Hepatocyte (in vitro differentiated cells): Measurements from ENCODE around the gene BUD13. TPM values are rescaled to one million over a fixed set of nuclear protein-coding genes. Genes with fewer than 3 reads are reported as not detected.

Source experiments
- DNase-seq: peaks from one replicate; pipeline ENCODE4 v3.0.0-alpha.2; 2016; ENCODE audit warnings: low spot score
- H2AFZ ChIP-seq: fragments of 200-600 bp; sonication (generic); 2 replicates; pipeline ENCODE4 v1.6.0; 2016; ENCODE audit warnings: antibody characterized with exemption, mild to moderate bottlenecking
- H3K27ac ChIP-seq: fragments of 200-600 bp; sonication (generic); 2 replicates; pipeline ENCODE4 v1.5.1; 2016; ENCODE audit warnings: mild to moderate bottlenecking
- H3K27me3 ChIP-seq: fragments of 200-600 bp; sonication (generic); 2 replicates; pipeline ENCODE4 v1.6.1; 2016
- H3K36me3 ChIP-seq: fragments of 200-600 bp; sonication (generic); replicated peaks from 2 replicates; pipeline ENCODE4 v1.5.1; 2016; ENCODE audit warnings: low read depth; ENCODE audit not compliant: insufficient read depth
- H3K4me1 ChIP-seq: fragments of 200-600 bp; sonication (generic); 2 replicates; pipeline ENCODE4 v1.5.1; 2016; ENCODE audit warnings: mild to moderate bottlenecking, moderate library complexity; ENCODE audit not compliant: insufficient read depth
- H3K4me2 ChIP-seq: fragments of 200-600 bp; sonication (generic); 2 replicates; pipeline ENCODE4 v1.6.0; 2016
- H3K4me3 ChIP-seq: fragments of 200-600 bp; sonication (generic); 2 replicates; pipeline ENCODE4 v1.5.1; 2016; ENCODE audit warnings: mild to moderate bottlenecking
- H3K79me2 ChIP-seq: fragments of 200-600 bp; sonication (generic); 2 replicates; pipeline ENCODE4 v1.6.0; 2017; ENCODE audit warnings: mild to moderate bottlenecking
- H3K9me2 ChIP-seq: fragments of 200-600 bp; sonication (generic); replicated peaks from 2 replicates; pipeline ENCODE4 v1.6.0; 2017; ENCODE audit warnings: mild to moderate bottlenecking; ENCODE audit not compliant: insufficient read depth
- H3K9me3 ChIP-seq: fragments of 200-600 bp; sonication (generic); 2 replicates; pipeline ENCODE4 v1.5.1; 2016; ENCODE audit warnings: low read depth, mild to moderate bottlenecking
- H4K20me1 ChIP-seq: fragments of 200-600 bp; sonication (generic); 2 replicates; pipeline ENCODE4 v1.6.0; 2016; ENCODE audit warnings: mild to moderate bottlenecking; ENCODE audit not compliant: insufficient read depth, poor library complexity, severe bottlenecking
- EZH2 ChIP-seq: fragments of 200-600 bp; sonication (generic); IDR thresholded peaks from 2 replicates; pipeline ENCODE4 v1.6.1; 2016; ENCODE audit warnings: antibody characterized with exemption, mild to moderate bottlenecking, borderline replicate concordance
- EZH2phosphoT487 ChIP-seq: fragments of 200-600 bp; sonication (generic); IDR thresholded peaks from one replicate; pipeline ENCODE4 v1.6.1; 2018; ENCODE audit warnings: antibody characterized with exemption, mild to moderate bottlenecking, low read depth, moderate library complexity; ENCODE audit not compliant: unreplicated experiment, severe bottlenecking
- WGBS: methylation state at CpG from one replicate; pipeline ENCODE4 v1.1.6; 2016; ENCODE audit warnings: low lambda C conversion rate; ENCODE audit errors: missing lambda C conversion rate; 5-methylcytosine and 5-hydroxymethylcytosine counted together
- polyA plus RNA-seq: library from polyadenylated mRNA; unstranded; fragments of >200 nt; fragmentation: Nextera tagmentation; extraction: Ambion mirVana; gene quantifications from 2 replicates; pipeline ENCODE4 v1.2.1, GENCODE V29; 2016
- total RNA-seq: library from RNA; depleted of rRNA; stranded (reverse); fragments of >200 nt; gene quantifications from 2 replicates; pipeline ENCODE4 v1.2.3, GENCODE V29; 2014
- TF ChIP-seq, protein P1 (sequence below): fragments of 200-600 bp; sonication (generic); IDR thresholded peaks from 2 replicates; pipeline ENCODE4 v1.5.1; 2016; ENCODE audit warnings: antibody characterized with exemption, mild to moderate bottlenecking; ENCODE audit not compliant: poor library complexity

Gene BUD13
- total and polyA plus RNA-seq, 2 experiments from 2014 or later: 11.1 to 12.6 TPM

DNA sequence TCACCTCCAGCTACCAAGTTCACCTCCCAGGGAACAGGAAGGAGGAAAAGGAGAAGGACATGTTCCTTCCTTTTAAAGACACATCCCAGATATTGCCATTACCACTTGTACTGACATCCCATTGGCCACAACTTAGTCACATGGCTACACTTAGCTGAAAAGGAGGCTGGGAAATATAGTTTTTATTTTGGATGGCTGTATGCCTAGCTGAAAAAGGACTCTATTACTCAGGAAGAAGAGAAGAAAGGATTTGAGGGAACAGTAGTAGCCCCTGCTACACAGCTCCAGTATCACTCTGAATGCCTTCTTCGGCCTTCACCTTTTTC, 20.9 kb upstream of the BUD13 start:
- 100% methylated on average over 1 of the region's 1 CpG for WGBS
- DNase-seq: no peak
- no peaks in the 10 kb centered on the region for H4K20me1 ChIP-seq
- H3K4me3 ChIP-seq: no peak overlapping the region
- no peaks in the 10 kb centered on the region for H3K9me3 ChIP-seq
- H3K27me3 ChIP-seq: no peaks in the 10 kb centered on the region
- H3K4me1 ChIP-seq: peaks cover 2% of the 10 kb centered on the region
- H2AFZ ChIP-seq: peak overlapping the region; percentile 26
- no peak overlapping the region for H3K27ac ChIP-seq
- no peak overlapping the region for H3K4me2 ChIP-seq
- H3K36me3 ChIP-seq: no peaks in the 10 kb centered on the region
- no peaks in the 10 kb centered on the region for H3K79me2 ChIP-seq
- no peaks in the 10 kb centered on the region for H3K9me2 ChIP-seq
- TF ChIP-seq EZH2 (no peak), EZH2phosphoT487 (no peak)
- TF ChIP-seq, protein P1, sequence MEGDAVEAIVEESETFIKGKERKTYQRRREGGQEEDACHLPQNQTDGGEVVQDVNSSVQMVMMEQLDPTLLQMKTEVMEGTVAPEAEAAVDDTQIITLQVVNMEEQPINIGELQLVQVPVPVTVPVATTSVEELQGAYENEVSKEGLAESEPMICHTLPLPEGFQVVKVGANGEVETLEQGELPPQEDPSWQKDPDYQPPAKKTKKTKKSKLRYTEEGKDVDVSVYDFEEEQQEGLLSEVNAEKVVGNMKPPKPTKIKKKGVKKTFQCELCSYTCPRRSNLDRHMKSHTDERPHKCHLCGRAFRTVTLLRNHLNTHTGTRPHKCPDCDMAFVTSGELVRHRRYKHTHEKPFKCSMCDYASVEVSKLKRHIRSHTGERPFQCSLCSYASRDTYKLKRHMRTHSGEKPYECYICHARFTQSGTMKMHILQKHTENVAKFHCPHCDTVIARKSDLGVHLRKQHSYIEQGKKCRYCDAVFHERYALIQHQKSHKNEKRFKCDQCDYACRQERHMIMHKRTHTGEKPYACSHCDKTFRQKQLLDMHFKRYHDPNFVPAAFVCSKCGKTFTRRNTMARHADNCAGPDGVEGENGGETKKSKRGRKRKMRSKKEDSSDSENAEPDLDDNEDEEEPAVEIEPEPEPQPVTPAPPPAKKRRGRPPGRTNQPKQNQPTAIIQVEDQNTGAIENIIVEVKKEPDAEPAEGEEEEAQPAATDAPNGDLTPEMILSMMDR: no peak

DNA sequence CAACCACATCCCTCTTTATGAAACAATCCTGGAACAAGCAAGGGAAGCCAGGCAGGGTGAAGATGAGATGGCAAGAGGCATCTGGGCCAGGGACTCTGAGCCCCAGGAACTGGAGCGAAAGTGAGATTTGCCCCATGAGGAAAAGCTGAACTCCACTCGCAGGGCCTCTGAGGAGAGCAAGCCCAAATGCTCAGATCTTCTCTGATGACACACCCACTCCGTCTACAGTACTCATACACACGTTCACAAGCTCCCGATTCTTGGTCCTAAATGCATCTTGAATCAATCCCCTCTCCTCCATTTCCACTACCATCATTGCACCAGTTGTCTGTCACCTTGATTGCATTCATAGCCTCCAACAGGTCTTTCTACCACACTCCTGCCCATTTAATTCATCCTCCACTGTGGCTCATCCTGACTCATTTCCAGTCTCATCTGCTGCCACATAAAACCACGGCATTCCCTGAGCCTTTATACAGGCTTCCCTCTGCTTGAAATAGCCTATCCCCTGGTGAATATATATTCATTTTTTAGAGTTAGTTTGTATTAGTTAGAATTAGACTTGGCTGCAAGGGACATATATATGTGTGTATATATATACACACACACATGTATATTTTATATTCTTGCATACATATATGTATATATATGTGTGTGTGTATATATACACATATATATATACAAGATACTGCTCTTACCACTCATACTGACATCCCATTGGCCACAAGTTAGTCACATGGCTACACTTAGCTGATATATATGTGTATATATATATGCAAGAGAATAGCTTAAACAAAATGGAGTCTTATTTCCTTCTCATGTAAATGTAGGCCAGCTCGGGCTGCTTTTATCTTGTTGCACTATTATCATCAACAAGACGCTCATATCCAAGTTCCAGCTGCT, 20.3 kb upstream of the BUD13 start:
- H3K4me2 ChIP-seq: no peak overlapping the region
- 85% methylated on average over 8 of the region's 8 CpGs for WGBS

DNA sequence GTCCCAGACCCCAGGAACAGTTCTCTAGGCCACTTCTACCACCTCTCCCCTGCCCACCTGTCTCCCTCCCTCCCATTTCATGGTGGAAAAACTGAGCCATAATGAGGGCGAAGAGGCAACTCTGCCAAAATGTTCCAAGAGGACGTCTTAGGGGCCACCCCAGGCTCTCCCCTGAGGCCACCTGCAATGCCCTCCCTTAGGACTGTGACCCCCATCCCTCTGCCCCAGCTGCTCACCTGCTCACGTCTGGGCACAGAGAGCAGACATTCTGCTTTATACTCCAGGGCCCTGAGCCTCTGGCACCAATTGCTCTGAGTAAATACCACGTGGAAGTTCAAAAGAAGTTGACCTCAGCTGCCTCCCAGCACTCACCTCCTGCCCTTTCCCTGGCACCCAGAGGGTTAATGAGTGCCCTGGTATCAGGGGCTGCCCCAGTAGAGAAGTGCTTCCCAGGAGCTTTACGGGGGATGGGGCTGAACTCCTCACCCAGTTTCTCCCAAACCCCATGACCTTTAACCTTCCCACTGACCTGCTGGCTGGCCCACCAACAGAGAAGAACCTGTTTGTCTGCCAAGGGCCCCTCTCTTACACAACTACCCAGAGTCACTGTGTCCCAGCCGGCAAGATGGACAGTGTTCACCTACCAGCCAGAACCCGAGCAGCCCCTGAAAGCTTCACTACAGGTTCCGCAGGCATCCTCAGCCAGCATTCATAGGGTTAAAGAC, 19.5 kb upstream of the BUD13 start:
- TF ChIP-seq EZH2phosphoT487 (no peak), EZH2 (no peak)
- TF ChIP-seq, protein P1: no peak
- H3K27ac ChIP-seq: no peak overlapping the region
- no peak overlapping the region for H3K4me2 ChIP-seq
- H3K36me3 ChIP-seq: no peaks in the 10 kb centered on the region
- H3K4me1 ChIP-seq: peaks cover 7% of the 10 kb centered on the region
- H3K4me3 ChIP-seq: no peak overlapping the region
- H3K79me2 ChIP-seq: peaks cover 4% of the 10 kb centered on the region
- DNase-seq: no peak
- WGBS: 72% methylated on average over 8 of the region's 8 CpGs
- H3K9me2 ChIP-seq: no peaks in the 10 kb centered on the region
- H3K9me3 ChIP-seq: no peaks in the 10 kb centered on the region
- no peaks in the 10 kb centered on the region for H3K27me3 ChIP-seq
- H2AFZ ChIP-seq: no peak overlapping the region
- no peaks in the 10 kb centered on the region for H4K20me1 ChIP-seq

More for the DNA sequence above, 20.3 kb upstream of the BUD13 start:
- no peak for DNase-seq
- H3K4me1 ChIP-seq: peaks cover 7% of the 10 kb centered on the region
- no peaks in the 10 kb centered on the region for H3K36me3 ChIP-seq
- peak overlapping the region; percentile 26 for H2AFZ ChIP-seq
- no peaks in the 10 kb centered on the region for H4K20me1 ChIP-seq
- no peak overlapping the region for H3K4me3 ChIP-seq
- no peaks in the 10 kb centered on the region for H3K27me3 ChIP-seq
- H3K9me2 ChIP-seq: no peaks in the 10 kb centered on the region
- no peaks in the 10 kb centered on the region for H3K9me3 ChIP-seq
- TF ChIP-seq, protein P1: no peak
- TF ChIP-seq EZH2 (no peak), EZH2phosphoT487 (no peak)
- no peak overlapping the region for H3K27ac ChIP-seq
- no peaks in the 10 kb centered on the region for H3K79me2 ChIP-seq
